ENCODE results near the gene COL16A1. TPM values are rescaled to one million over a fixed set of nuclear protein-coding genes. Genes with fewer than 3 reads are reported as not detected.

Gene COL16A1
- total and polyA plus RNA-seq, 2 of the 13 experiments (the other 11 are each of a cell fraction or from before 2014, with no cell fraction given), result 4.3 to 12.2 TPM

- TF ChIP-seq RNF219 (CRISPR knock-in tag; IDR thresholded peaks at IDR 0.05), result no peak
- TF ChIP-seq TCF12 (IDR thresholded peaks at IDR 0.05), result no peak
- no peak for TF ChIP-seq TCF12 (CRISPR knock-in tag; IDR thresholded peaks at IDR 0.05)
- TF ChIP-seq ZNF792 (CRISPR knock-in tag; IDR thresholded peaks at IDR 0.05), result peak; percentile 2
- TF ChIP-seq JUN (CRISPR knock-in tag; IDR thresholded peaks at IDR 0.05), result no peak; the same call in 1 of the 2 replicates
- TF ChIP-seq KLF15 (CRISPR knock-in tag; IDR thresholded peaks at IDR 0.05; ENCODE audit: borderline replicate concordance), result no peak
- peak; percentile 62; the same call in 1 of the 2 replicates for TF ChIP-seq MXD3 (CRISPR knock-in tag; IDR thresholded peaks at IDR 0.05)
- TF ChIP-seq FUBP1 (CRISPR knock-in tag; IDR thresholded peaks at IDR 0.05; ENCODE audit: borderline replicate concordance), result 0 out of 2 replicates have a peak, but pooled peaks have one; percentile 46
- 0 out of 2 replicates have a peak, but pooled peaks have one; percentile 66 for TF ChIP-seq ZNF333 (CRISPR knock-in tag; IDR thresholded peaks at IDR 0.05; ENCODE audit: borderline replicate concordance)
- no peak for TF ChIP-seq KDM6A (CRISPR knock-in tag; IDR thresholded peaks at IDR 0.05; ENCODE audit: low read depth)
- no peak for TF ChIP-seq ZBTB14 (CRISPR knock-in tag; IDR thresholded peaks at IDR 0.05)
- peak; percentile 90; the same call in 1 of the 2 replicates for TF ChIP-seq IRF9 (CRISPR knock-in tag; IDR thresholded peaks at IDR 0.05; ENCODE audit: borderline replicate concordance)
- peak; percentile 64; the same call in 1 of the 2 replicates for TF ChIP-seq MTA1 (CRISPR knock-in tag; IDR thresholded peaks at IDR 0.05; ENCODE audit: borderline replicate concordance)
- TF ChIP-seq GFI1 (CRISPR knock-in tag; IDR thresholded peaks at IDR 0.05; ENCODE audit: borderline replicate concordance), result no peak
- no peak for TF ChIP-seq SP5 (CRISPR knock-in tag; IDR thresholded peaks at IDR 0.05; ENCODE audit: borderline replicate concordance, low read depth)
- TF ChIP-seq ARID3A (IDR thresholded peaks at IDR 0.05; ENCODE audit: low read depth, low read length), result no peak
- no peak for TF ChIP-seq BORCS8-MEF2B (CRISPR knock-in tag; IDR thresholded peaks at IDR 0.05)
- peak; percentile 34; the same call in 1 of the 2 replicates for TF ChIP-seq ELF4 (CRISPR knock-in tag; IDR thresholded peaks at IDR 0.05; ENCODE audit: borderline replicate concordance)
- TF ChIP-seq ZMYM3 (CRISPR knock-in tag; IDR thresholded peaks at IDR 0.05), result no peak
- no peak; the same call in 1 of the 2 replicates for TF ChIP-seq TP53 (CRISPR knock-in tag; conservative IDR thresholded peaks at IDR 0.05)
- peak; percentile 91 for TF ChIP-seq ASH2L (IDR thresholded peaks at IDR 0.05; ENCODE audit: insufficient read length, low read depth, low read length)
These were observed 59.1 kb downstream of the COL16A1 start, which contains the start of gene PEF1 (continued) for GRCh38 chr1:31644560-31645273.
